ENCODE measurements around the gene CFAP251.
A peak's percentile ranks its signal among the peaks of the same experiment; 100 is the strongest.
"Not testable (repeated sequence)": the region's sequence is repeated elsewhere in the genome, so short reads cannot be mapped to it uniquely, and the experiment has no call there.

CFAP251 gene

DNA sequence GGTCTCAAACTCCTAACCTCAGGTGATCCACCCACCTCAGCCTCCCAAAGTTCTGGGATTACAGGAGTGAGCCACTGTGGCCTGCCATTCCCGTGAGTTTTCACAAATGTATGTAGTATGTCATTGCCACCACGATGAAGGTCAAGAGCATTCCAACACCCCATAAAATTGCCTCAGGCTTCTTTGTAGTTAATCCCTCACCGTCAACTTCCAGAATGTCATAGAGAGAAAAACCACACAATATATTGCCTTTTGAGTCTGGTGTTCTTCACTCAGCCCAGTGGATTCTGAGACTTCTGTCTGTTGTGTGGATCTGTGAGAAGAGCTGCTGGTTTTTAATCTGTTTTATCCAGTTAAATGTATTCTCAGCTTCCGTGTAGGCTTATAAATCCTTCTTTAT, 12.6 kb upstream of the CFAP251 start:
- DNase-seq, result no peak

DNA sequence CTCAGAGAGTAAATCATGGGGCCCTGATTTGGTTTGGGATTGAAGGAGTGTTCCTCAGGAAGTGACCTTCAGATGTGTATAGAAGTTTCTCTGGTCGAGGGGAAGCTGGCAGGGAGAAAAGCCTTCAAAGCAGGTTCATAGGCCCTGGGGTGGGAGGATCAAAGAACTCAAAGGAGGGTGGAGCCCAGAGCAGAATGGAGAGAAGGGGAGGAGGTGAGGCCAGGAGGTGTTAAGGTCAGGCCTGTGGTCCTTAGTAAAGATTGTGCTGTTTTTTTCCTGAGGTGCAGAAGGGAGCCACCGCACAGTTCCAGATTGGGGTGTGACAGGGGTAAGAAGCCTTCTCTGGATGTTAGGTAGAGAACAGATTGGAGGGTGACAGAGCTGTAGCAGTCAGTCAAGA, 9.7 kb upstream of the CFAP251 start:
- DNase-seq, result no peak

DNA sequence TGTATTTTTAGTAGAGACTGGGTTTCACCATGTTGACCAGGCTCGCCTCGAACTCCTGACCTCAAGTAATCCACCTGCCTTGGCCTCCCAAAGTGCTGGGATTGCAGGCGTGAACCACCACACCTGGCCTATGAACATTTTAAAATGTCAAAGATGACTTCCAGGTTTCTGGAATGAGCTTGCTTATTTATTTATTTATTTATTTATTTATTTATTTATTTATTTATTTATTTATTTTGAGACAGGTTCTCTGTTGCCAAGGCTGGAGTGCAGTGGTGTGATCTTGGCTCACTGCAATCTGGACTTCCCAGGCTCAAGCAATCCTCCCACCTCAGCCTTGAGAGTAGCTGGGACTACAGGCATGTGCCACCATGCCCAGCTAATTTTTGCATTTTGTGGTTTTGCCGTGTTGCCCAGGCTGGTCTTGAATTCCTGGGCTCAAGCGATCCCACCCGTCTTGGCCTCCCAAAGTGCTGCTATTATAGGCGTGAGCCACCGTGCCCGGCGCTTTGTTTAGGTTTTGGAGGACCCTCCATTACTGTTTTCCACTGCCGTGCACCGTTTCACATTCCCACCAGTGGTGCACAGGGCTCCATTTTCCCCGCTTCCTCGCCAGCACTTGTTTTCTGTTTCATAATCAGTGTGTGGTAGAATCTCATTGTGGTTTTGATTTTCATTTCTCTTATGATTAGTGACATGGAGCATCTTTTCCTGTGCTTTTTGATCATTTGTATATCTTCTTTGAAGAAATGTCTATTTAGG, 6.4 kb upstream of the CFAP251 start:
- no peak for DNase-seq

DNA sequence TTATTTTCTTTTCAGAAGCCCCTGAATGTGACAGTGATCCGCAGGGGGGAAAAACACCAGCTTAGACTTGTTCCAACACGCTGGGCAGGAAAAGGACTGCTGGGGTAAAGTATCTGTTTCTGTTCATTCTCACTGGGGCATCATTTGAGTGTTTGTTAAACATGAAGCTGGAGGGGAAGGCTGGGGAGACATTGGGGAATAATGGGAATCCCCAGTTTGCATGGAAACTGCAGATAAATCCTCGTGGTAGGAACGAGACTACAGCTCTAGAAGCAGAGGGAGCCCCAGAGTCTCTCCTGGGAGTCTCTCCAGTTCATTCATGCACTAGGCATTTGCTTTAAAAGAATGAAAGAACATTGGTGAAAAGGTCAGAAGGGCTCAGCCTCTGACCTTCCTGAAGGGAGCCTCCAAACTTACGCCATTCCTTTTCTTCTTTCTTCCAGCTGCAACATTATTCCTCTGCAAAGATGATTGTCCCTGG, 2.5 kb upstream of the CFAP251 start:
- no peak for DNase-seq

DNA sequence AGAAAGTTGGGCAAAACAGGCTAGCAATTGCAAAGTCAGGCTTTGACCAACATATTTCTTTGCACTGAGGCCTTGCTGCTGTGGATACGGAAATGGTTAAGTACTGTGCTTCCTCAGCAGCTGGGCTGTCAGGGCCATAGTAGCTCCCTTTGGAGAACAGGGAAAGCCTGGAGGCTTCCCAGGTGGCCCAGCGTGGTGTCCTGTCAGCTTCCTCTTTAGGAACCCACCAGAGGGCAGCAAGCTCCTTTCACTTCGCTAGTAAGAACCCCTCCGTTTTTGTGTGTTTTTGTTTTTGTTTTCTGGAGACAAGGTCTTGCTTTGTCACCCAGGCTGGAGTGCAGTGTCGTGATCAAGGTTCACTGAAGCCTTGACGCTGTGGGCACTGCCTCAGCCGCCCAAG, 1.7 kb upstream of the CFAP251 start:
- peak; percentile 42 for DNase-seq

DNA sequence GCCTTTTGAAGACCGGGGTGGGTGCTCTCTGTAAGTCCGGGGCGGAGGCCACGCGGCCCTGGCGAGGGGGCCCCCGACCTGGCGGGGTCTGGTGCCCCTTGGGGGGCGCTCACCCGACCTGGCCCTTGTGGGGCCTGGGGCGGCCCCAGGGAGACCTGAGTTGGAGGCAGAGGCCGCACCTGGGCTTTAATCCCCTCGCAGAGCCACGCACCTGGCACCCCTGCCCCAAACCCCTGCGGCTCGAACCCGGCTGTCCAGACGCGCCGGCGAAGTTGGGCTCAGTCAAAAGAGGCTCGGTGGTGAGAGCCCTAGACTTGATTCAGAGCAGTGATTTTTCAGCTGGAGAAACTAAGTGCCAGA, 267 bp downstream of the CFAP251 start:
- no peak for DNase-seq

DNA sequence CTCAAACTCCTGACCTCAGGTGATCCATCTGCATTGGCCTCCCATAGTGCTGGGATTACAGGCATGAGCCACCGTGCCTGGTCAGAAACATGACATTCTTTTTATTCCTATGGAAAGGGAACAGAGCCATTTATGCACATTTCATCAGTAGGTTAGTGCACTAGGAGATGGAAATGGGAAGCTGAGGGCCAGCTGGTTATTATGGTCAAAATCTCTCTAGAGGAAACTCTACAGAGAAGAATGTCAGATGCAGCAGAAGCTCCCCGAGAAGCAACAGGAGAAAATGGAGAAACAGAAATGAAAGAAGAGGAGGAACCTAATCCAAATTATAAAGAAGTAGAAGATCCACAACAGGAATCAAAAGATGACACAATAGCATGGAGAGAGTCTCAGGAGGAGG, 2.7 kb downstream of the CFAP251 start:
- DNase-seq, result no peak

DNA sequence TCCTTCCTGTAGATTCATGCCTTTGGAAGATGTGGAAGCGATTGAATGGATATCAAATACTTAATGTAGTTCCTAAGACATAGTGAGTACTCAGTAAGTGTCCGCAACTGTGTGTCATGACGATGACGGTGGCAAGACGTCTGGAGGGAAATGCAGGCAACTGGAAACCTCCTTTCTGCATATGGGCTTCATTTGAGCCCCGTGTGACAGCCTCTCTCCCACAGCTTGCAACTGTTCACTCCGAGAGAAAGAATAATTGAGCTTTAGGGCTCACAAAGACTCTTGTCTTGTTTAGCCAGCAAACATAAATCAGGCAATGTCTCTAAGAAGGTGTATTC, 6.9 kb downstream of the CFAP251 start:
- no peak for DNase-seq

DNA sequence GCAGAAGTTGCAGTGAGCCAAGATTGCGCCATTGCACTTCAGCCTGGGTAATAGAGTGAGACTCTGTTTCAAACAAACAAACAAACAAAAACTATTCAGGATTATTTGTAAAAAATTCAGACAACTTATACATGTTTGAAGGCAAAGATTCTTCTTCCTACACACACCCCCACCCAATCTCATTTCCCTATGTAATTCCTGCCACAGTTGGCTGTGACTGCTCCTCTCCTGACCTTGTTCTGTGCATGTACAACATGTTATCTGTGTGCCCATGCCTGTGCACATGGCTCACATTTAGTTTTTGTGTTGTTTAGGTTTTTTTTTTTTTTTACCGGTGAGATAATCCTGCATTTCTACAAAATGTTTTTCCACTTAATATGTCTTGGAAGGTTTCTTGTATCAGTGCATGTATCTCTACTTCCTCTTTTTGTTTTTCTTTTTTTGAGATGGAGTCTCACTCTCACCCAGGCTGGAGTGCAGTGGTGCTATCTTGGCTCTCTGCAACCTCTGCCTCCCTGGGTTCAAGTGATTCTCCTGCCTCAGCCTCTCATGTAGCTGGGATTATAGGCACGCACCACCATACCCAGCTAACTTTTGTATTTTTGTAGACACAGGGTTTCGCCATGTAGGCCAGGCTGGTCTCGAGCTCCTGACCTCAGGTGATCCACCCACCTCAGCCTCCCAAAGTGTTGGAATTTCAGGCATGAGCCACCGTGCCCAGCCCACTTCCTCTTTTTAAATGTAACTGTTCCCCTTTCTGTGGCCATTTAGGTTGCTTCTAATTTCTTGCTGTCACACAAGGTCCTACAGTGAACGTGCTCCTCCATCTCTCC, 8.7 kb downstream of the CFAP251 start:
- DNase-seq, result no peak

DNA sequence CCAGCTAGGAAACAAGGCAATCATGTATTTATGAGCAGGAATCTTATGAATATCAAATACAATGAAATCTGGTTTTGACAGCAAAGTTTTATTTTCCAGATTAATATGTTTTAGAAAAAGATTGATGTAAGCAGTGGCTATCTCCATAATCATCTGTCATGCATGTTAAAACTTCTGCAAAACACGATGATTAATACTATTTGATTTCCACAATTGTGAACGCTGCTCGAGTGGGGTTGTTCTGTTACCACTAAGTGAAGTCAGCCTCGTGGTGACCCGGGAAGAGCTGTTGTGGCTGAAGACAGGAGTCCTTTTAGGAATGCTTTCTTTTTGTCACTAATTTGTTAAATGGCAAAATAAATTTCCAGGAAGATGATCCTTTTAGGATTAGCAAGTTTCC, 9.4 kb downstream of the CFAP251 start:
- no peak for DNase-seq

DNA sequence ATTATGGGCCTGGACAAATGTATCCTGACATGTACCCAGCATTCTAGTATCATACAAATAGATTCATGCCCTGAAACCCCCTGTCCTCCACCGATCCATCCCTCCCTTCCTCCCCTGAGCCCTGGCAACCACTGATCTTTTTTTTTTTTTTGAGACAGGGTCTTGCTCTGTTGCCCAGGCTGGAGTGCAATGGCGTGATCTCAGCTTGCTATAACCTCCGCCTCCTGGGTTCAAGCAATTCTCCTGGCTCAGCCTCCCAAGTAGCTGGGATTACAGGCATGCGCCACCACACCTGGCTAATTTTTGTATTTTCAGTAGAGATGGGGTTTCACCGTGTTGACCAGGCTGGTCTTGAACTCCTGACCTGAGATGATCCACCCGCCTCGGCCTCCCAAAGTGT, 11.2 kb downstream of the CFAP251 start:
- not testable (repeated sequence) for DNase-seq

DNA sequence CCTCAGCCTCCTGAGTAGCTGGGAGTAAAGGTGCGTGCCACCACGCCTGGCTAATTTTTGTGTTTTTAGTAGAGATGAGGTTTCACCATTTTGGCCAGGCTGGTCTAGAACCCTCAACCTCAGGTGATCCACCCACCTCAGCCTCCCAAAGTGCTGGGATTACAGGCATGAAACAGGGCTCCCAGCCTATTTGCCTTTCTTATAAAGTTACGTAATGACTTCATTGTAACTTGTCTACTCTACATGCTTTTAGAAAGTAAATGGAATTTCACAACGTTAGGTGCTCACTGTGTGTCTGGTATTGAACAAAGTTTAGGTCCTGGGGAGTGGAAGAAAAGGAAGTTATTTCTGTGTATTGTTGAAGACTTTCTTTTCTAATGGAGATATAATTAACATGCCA, 12.5 kb downstream of the CFAP251 start:
- DNase-seq, result no peak

DNA sequence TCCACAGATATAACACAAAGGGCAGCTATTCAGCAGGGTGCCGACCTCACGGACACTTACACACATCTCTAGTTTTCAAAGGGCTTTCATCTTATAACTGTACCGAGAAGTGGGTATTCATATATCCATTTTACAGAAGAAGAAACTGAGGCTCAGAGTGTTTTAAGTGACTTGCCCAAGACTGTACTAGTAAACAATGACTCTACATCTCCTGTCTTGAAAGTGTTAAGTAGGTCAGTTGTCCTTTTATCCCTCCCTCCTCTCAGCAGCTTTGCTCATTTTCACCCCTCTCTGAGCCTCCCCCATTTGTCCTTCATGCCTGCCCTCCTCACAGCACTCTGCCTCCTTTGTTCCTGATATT, 13.8 kb downstream of the CFAP251 start:
- no peak for DNase-seq

DNA sequence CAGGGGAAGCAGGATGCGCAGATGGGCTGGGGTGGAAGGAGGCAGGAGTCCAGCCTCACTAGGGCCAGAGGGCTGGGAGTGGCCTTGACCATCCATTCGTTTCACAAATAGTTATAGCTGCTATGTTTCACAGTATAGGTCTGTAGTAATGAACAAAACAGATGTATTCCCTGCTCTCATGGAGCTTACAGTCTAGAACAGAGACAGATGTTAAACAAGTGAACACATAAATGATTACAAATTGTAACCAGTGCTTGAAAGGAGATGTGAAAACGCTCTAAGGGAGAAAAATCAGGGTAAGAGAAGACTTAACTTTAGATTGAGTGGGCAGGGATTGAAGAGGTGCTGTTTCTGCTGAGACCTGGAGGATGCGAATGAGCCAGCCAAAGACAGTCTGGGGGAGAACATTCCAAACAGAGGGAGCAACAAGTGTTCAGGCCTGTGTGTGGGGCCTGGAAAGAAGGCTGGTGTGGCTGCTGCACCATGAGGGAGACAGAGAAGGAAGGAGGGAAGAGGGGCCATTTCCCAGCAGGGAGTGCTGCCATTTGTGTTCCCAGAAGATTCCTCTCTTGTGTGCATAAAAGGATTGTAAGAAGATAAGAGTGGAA, 14.6 kb downstream of the CFAP251 start:
- no peak for DNase-seq

DNA sequence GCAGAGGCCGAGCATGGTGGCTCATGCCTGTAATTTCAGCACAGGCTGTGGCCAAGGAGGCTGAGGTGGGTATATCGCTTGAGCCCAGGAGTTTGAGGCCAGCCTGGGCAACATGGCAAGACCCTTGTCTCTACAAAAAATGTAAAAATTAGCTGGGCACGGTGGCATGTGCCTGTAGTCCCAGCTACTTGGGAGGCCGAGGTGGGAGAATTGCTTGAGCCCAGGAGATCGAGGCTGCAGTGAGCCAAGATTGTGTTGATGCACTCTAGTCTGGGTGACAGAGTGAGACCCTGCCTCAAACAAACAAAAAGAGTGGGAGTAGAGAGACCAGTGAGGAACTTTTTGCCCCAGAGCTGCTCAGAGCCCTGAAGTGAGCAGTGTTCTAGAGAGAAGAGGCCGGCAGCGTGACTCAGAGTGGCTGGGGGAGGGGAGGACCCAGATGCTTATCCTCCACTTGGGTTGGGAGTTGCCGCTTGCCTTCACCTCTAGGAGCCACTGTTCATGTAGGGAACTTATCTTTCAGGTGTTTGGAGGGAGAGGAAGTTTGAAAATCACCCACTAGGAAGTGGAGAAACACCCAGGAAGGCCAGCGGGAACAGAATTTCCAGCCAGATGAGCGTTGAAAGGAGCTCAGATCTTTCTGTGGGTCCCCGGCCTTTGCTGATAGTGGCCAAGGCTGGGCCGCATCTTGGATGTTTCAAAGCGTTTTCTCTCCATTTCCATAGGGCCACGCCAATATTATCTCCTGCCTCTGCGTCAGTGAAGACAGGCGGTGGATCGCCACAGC, 15.3 kb downstream of the CFAP251 start:
- peak; percentile 64 for DNase-seq

DNA sequence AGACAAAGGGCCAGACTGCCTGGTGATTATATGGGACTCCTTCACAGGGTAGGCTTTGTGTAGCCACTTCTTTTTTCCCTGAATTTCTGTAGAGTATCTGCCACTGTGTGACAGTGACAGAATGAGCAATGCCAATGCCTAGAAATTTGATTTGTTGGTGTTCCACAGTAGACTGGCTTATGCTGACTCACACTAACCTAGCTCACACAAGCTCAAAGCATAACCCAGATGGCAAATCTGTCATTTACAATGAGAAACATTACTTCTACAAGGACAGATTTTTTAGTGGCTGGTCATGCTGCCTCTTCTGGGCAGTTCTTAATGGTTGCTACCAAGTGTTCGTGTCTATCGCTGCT, 15.9 kb downstream of the CFAP251 start:
- DNase-seq, result no peak

DNA sequence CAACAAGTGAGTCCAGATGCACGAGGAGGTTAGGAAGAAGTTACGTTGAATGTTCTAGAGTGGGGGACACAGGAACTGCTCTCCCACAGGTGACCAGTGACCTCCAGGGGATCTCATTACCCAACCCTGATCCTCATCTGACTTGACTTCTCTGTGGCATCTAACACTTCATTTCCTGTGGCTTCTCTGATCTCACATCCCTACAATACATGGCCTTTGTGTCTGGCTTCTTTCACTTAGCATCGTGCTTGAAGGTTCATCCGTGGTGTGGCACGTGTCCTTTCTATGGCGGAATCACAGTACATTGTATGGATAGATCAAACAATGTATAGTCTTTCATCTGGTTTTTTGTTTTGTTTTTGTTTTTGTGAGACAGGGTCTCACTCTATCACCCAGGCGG, 19.3 kb downstream of the CFAP251 start:
- no peak for DNase-seq

DNA sequence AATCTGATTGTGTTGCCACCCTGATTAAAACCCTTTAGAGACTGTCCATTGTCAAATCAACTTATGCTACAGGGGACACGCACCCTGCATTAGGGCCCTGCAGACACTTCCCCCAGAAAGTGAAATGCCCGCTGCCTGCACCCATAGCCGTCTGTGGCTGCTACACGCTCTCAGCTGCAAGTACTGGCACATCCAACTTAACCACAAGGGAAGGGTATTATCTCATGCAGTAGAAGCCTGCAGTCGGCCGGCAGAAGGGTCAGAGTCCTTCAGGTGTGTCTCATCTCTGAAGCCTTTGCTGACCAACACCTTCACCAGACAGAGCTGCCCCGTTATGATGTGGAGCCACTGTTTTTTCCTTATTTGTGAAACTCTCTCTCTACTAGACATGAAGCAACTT, 20.8 kb downstream of the CFAP251 start:
- no peak for DNase-seq

DNA sequence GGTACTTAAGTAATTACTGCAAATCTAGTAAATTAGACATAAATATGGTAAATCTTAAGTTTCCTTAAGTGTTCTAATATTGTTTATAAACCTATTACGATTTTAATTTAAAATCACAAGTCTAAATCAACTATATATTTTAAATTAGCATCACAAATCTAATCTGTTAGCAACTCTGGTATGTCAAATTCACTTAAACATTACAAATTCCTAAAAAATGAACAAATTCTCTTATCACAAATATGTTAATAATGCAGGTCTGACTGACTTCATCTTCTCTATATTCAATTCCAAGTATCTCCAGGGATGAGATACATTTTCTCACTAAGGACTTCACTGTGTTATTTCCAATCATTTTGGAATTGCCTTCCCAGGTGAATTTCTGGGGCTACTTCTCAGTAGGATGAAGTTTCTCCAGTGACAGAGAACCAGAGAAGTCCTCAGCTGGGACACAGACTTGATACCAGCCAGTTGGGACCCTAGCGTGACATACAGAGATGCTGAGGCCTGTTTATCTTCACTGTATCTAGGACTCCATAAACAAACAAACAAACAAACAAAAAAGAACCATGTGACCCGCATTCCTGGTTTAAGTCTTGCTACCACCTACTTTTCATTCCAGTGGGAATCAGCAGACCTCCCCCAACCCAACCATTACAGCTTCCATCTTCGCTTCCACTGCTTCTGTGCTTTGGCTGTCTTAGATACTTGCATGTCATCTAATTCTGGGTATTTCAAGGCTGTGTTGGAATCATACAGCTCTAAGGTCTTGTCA, 21.8 kb downstream of the CFAP251 start:
- no peak for DNase-seq

DNA sequence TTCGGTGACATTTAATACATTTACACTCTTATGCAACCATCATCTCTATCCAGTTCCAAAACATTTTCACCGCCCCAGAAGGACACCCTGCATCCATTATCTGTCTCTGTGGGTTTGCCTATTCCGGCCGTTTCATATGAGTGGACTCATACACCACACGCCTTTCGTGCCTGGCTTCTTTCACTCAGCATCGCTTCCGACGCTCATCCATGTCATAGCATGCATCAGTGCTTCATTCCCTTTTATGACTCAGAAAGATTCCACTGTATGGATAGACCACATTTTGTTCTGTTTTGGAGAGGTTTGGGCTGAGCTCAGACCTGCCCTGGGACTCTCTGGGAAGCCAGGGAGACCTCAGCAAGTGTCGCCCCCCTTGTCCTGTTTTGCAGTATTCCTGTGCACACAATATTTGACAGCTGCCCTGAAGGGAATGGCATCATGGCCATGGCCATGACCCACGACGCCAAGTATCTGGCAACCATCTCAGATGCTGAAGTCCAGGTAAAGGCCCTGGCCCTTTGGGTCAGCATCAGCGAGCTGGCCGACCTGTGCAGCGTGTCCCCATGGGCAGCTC, 23.8 kb downstream of the CFAP251 start:
- DNase-seq, result no peak

DNA sequence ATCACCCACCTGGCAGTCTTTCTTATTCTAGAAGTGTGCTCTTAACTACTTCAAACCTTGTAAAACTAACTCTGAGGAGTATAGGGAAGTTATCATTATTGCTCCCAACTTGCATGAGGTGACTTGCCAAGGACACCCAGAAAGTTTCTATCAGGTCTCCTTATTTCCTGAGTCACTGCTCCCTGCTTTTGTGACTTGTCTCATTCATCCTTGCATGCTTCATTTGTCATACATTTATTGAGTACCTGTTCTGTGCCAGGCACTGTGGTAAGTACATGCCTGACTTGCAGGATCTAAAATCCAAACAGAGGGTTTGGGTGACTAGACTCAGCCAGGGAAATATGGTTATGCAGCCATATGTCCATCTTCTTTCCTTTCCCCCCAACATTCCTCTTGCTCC, 25.5 kb downstream of the CFAP251 start:
- DNase-seq, result no peak

DNA sequence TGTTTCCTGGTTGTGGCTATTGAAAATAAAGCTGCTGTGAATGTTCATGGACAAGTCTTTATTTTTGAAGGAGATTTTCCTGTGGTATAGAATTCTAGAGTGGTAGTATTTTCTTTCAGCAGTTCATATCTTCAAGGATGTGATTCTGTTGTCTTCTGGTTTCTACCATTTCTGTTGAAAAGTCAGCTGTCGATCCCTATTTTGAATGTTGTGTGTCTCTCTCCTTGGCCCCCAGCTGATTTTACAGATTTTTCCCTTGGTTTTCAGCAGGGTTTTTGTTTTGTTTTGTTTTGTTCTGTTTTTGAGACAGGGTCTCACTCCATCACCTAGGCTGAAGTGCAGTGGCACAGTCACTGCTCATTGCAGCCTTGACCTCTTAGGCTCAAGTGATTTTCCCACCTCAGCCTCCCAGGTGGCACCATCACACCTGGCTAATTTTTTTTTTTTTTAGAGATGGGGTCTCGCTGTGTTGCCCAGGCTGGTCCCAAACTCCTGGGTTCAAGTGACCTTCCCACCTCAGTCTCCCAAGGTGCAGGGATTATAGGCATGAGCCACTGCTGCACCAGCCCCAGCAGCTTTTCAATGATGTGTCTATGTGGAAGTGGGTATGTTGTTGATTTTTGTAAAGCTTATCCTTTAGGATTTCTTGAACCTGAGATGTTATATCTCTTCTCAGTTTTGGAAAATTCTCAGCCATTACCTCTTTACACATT, 28.1 kb downstream of the CFAP251 start:
- DNase-seq, result no peak
